Left lung (tissue), 10 donors: ENCODE measurements around the gene PPP6C. TPM values are rescaled to one million over a fixed set of nuclear protein-coding genes. Genes with fewer than 3 reads are reported as not detected.

Experiments
- ATAC-seq: fragments of 200-7000 bp; cut with Tn5 transposase; one replicate; pipeline ENCODE4 v1.9.1; 2020; ENCODE audit warnings: moderate library complexity
- DNase-seq, 4 donors: peaks; one replicate each; pipeline ENCODE4 v3.0.0-alpha.2; 2013 to 2020
- H3K27ac ChIP-seq, 2 donors: fragments of 200-600 bp; sonication (generic) in 1 of 2; one replicate each; pipeline versions ENCODE4 v1.5.0 to v1.8.0; 2020 to 2021
- H3K27me3 ChIP-seq, 2 donors: fragments of 200-600 bp; sonication (generic) in 1 of 2; one replicate each; pipeline versions ENCODE4 v1.5.0 to v1.8.0; 2020 to 2021
- H3K36me3 ChIP-seq, 2 donors: fragments of 200-600 bp; sonication (generic) in 1 of 2; one replicate each; pipeline versions ENCODE4 v1.5.0 to v1.8.0; 2020 to 2021
- H3K4me1 ChIP-seq, 2 donors: fragments of 200-600 bp; one replicate each; pipeline ENCODE4 v1.8.0; 2021
- H3K4me3 ChIP-seq, 2 donors: fragments of 200-600 bp; sonication (generic) in 1 of 2; one replicate each; pipeline versions ENCODE4 v1.5.0 to v1.8.0; 2020 to 2021; ENCODE audit warnings: mild to moderate bottlenecking in 1 of 2
- H3K9me3 ChIP-seq, 2 donors: fragments of 200-600 bp; sonication (generic) in 1 of 2; one replicate each; pipeline versions ENCODE4 v1.5.0 to v1.8.0; 2020 to 2021
- CTCF ChIP-seq, 2 donors: fragments of 200-600 bp; sonication (generic) in 1 of 2; IDR thresholded peaks; one replicate each; pipeline versions ENCODE4 v1.5.0 to v1.8.0; 2021; ENCODE audit warnings: antibody characterized with exemption in 2 of 2
- intact Hi-C, 2 donors: fragments of 100-400 bp; cut with DNase I; formaldehyde crosslinking; loops; one replicate each; pipeline versions ENCODE4 v1.11.2 to v1.14.2; 2022
- polyA plus RNA-seq, 6 donors: library from polyadenylated mRNA; unstranded; fragments of 120-200 nt; gene quantifications; one replicate each; pipeline ENCODE4 v1.2.1, GENCODE V29; 2013; ENCODE audit not compliant: insufficient read length in 6 of 6
- total RNA-seq, 2 donors: library from RNA; stranded (reverse); fragmentation: NEBNext Ultra II Directional; extraction: Animal tissue kit (Norgen Biotek cat#: 25700); gene quantifications; one replicate each; pipeline ENCODE4 v1.2.1, GENCODE V29; 2021
- donor health status: DM: no; HTN: yes; CAD: no.
- donor health status: DM: no; HTN: no; CAD: no.

Gene PPP6C
- total and polyA plus RNA-seq, 8 donors, result 39.9 to 50.5 (median 45.9) TPM

GRCh38 chr9:125161284-125161918, 28.2 kb downstream of the PPP6C start:
- Histone ChIP-seq H3K27me3 (no peaks in the 10 kb centered on the region), H3K9me3 (no peaks in the 10 kb centered on the region), H3K36me3 (peaks cover 0 to 19% of the 10 kb centered on the region in 2 donors), H3K4me3 (no peak overlapping the region), H3K27ac (peak overlapping the region in 1 of 2 donors; percentile 58), H3K4me1 (peaks cover 0 to 11% of the 10 kb centered on the region in 2 donors)
- ATAC-seq, result peak; percentile 82
- TF ChIP-seq CTCF (IDR thresholded peaks at IDR 0.05), result no peak
- DNase-seq, result no peak
- intact Hi-C loops, result no loop called here

- no peak for DNase-seq
- ATAC-seq, result peak; percentile 75
- peaks cover 0 to 25% of the 10 kb centered on the region in 2 donors for H3K36me3 ChIP-seq
- intact Hi-C loops, result no loop called here
- no peaks in the 10 kb centered on the region for H3K27me3 ChIP-seq
- no peaks in the 10 kb centered on the region for H3K9me3 ChIP-seq
- H3K4me1 ChIP-seq, result peaks cover 0 to 11% of the 10 kb centered on the region in 2 donors
- no peak overlapping the region for H3K4me3 ChIP-seq
- no peak overlapping the region for H3K27ac ChIP-seq
- no peak for TF ChIP-seq CTCF (IDR thresholded peaks at IDR 0.05)
Observed at GRCh38 chr9:125160750-125161149, 28.9 kb downstream of the PPP6C start.

GRCh38 chr9:125156551-125156950, 33.1 kb downstream of the PPP6C start:
- DNase-seq (no peak), ATAC-seq (no peak)
- H3K27ac ChIP-seq, result no peak overlapping the region
- TF ChIP-seq CTCF (IDR thresholded peaks at IDR 0.05), result no peak
- H3K36me3 ChIP-seq, result peaks cover 3 to 60% of the 10 kb centered on the region in 2 donors
- no peaks in the 10 kb centered on the region for H3K9me3 ChIP-seq
- no peaks in the 10 kb centered on the region for H3K27me3 ChIP-seq
- H3K4me3 ChIP-seq, result no peak overlapping the region
- intact Hi-C loops, result loop anchor here in 1 of 2 donors (10.0 kb wide), 1 partner anchor 212 kb away; the partner anchor contains the start of gene GOLGA1
- H3K4me1 ChIP-seq, result peaks cover 0 to 11% of the 10 kb centered on the region in 2 donors

GRCh38 chr9:125153712-125154367, 35.8 kb downstream of the PPP6C start:
- H3K4me3 ChIP-seq, result no peak overlapping the region
- intact Hi-C loops, result loop anchor here in 1 of 2 donors (10.0 kb wide), 1 partner anchor 209 kb away; the partner anchor contains the start of gene GOLGA1
- DNase-seq, result no peak
- no peak overlapping the region for H3K27ac ChIP-seq
- no peaks in the 10 kb centered on the region for H3K9me3 ChIP-seq
- TF ChIP-seq CTCF (IDR thresholded peaks at IDR 0.05), result no peak
- ATAC-seq, result no peak
- no peaks in the 10 kb centered on the region for H3K27me3 ChIP-seq
- peaks cover 3 to 82% of the 10 kb centered on the region in 2 donors for H3K36me3 ChIP-seq
- no peaks in the 10 kb centered on the region for H3K4me1 ChIP-seq

- ATAC-seq (no peak), DNase-seq (no peak)
- Histone ChIP-seq H3K4me3 (no peak overlapping the region), H3K4me1 (peaks cover 4 to 12% of the 10 kb centered on the region in 2 donors), H3K27me3 (no peaks in the 10 kb centered on the region), H3K27ac (no peak overlapping the region), H3K9me3 (no peaks in the 10 kb centered on the region), H3K36me3 (peaks cover 3 to 72% of the 10 kb centered on the region in 2 donors)
- TF ChIP-seq CTCF (IDR thresholded peaks at IDR 0.05), result no peak
- intact Hi-C loops, result loop anchor here in 1 of 2 donors (10.0 kb wide), 1 partner anchor 207 kb away; the partner anchor contains the start of gene GOLGA1
Observed at GRCh38 chr9:125151730-125152129, 37.9 kb downstream of the PPP6C start.
